Liver (tissue), 9 donors: ENCODE measurements around the gene CCDC167. TPM values are rescaled to one million over a fixed set of nuclear protein-coding genes. Genes with fewer than 3 reads are reported as not detected.

Source experiments
- DNase-seq: peaks from one replicate; pipeline ENCODE4 v3.0.0-alpha.2; 2017; ENCODE audit warnings: low spot score
- H3K27ac ChIP-seq, 2 donors: one replicate each; pipeline ENCODE4 v1.7.0; 2013; ENCODE audit warnings: inconsistent platforms in 2 of 2, low read length in 2 of 2, control low read depth in 1 of 2, low read depth in 1 of 2, mild to moderate bottlenecking in 1 of 2
- H3K27me3 ChIP-seq, 4 donors: one replicate each; pipeline versions ENCODE4 v1.6.1 to v1.7.0; 2013; ENCODE audit warnings: low read length in 3 of 4, inconsistent platforms in 1 of 4, mild to moderate bottlenecking in 1 of 4, moderate library complexity in 1 of 4; ENCODE audit not compliant: control insufficient read depth in 4 of 4, insufficient read depth in 4 of 4
- H3K36me3 ChIP-seq, 4 donors: one replicate each; pipeline versions ENCODE4 v1.6.1 to v1.7.0; 2013; ENCODE audit warnings: low read length in 3 of 4, mild to moderate bottlenecking in 3 of 4, low read depth in 1 of 4, moderate library complexity in 1 of 4; ENCODE audit not compliant: control insufficient read depth in 4 of 4, insufficient read depth in 3 of 4
- H3K4me1 ChIP-seq, 4 donors: one replicate each; pipeline versions ENCODE4 v1.6.1 to v1.7.0; 2013; ENCODE audit warnings: low read length in 3 of 4, mild to moderate bottlenecking in 3 of 4, moderate library complexity in 1 of 4; ENCODE audit not compliant: control insufficient read depth in 4 of 4, insufficient read depth in 4 of 4
- H3K4me3 ChIP-seq, 3 donors: one replicate each; pipeline versions ENCODE4 v1.6.1 to v1.7.0; 2013; ENCODE audit warnings: low read length in 3 of 3, control low read depth in 1 of 3, low read depth in 1 of 3, mild to moderate bottlenecking in 1 of 3
- H3K9ac ChIP-seq, 2 donors: one replicate each; pipeline ENCODE4 v1.7.0; 2013; ENCODE audit warnings: low read length in 2 of 2, mild to moderate bottlenecking in 2 of 2, moderate library complexity in 2 of 2, control low read depth in 1 of 2, low read depth in 1 of 2
- H3K9me3 ChIP-seq, 4 donors: one replicate each; pipeline versions ENCODE4 v1.6.1 to v1.7.0; 2013; ENCODE audit warnings: low read length in 3 of 4; ENCODE audit not compliant: control insufficient read depth in 4 of 4
- ATF3 ChIP-seq: IDR thresholded peaks from 2 replicates; pipeline ENCODE4 v1.6.1; 2016; ENCODE audit warnings: antibody characterized with exemption
- CTCF ChIP-seq: fragments of 150-350 bp; IDR thresholded peaks from 2 replicates; pipeline ENCODE4 v1.5.1; 2017; ENCODE audit warnings: improper control_type of control experiment, low read depth, low read length; ENCODE audit not compliant: missing input control
- EGR1 ChIP-seq, 2 donors: IDR thresholded peaks; 2 replicates each; pipeline ENCODE4 v1.6.1; 2016 to 2018; ENCODE audit warnings: antibody characterized with exemption in 2 of 2, low read depth in 2 of 2
- FOXA1 ChIP-seq: IDR thresholded peaks from 2 replicates; pipeline ENCODE4 v1.6.1; 2016; ENCODE audit warnings: antibody characterized with exemption
- FOXA2 ChIP-seq: IDR thresholded peaks from 2 replicates; pipeline ENCODE4 v1.6.1; 2016; ENCODE audit warnings: antibody characterized with exemption
- GABPA ChIP-seq, 2 donors: IDR thresholded peaks in 1 of 2; conservative IDR thresholded peaks in 1 of 2; 2 replicates each; pipeline ENCODE4 v1.6.1; 2016; ENCODE audit warnings: antibody characterized with exemption in 2 of 2, mild to moderate bottlenecking in 1 of 2, moderate library complexity in 1 of 2
- HNF4A ChIP-seq, 2 donors: conservative IDR thresholded peaks; 2 replicates each; pipeline ENCODE4 v1.6.1; 2016; ENCODE audit warnings: antibody characterized with exemption in 2 of 2, mild to moderate bottlenecking in 2 of 2
- HNF4G ChIP-seq: IDR thresholded peaks from 2 replicates; pipeline ENCODE4 v1.6.1; 2016; ENCODE audit warnings: antibody characterized with exemption
- JUND ChIP-seq, 2 donors: IDR thresholded peaks; 2 replicates each; pipeline ENCODE4 v1.6.1; 2016; ENCODE audit warnings: antibody characterized with exemption in 2 of 2
- NR2F2 ChIP-seq: IDR thresholded peaks from 2 replicates; pipeline ENCODE4 v1.6.1; 2016; ENCODE audit warnings: antibody characterized with exemption
- RAD21 ChIP-seq, 2 donors: IDR thresholded peaks; 2 replicates each; pipeline ENCODE4 v1.6.1; 2016; ENCODE audit warnings: antibody characterized with exemption in 2 of 2, mild to moderate bottlenecking in 2 of 2
- REST ChIP-seq: IDR thresholded peaks from 2 replicates; pipeline ENCODE4 v1.6.1; 2016; ENCODE audit warnings: antibody characterized with exemption, mild to moderate bottlenecking
- RXRA ChIP-seq, 2 donors: IDR thresholded peaks; 2 replicates each; pipeline ENCODE4 v1.6.1; 2017 to 2018; ENCODE audit warnings: antibody characterized with exemption in 2 of 2, mild to moderate bottlenecking in 1 of 2
- SP1 ChIP-seq: IDR thresholded peaks from 2 replicates; pipeline ENCODE4 v1.6.1; 2018; ENCODE audit warnings: antibody characterized with exemption, mild to moderate bottlenecking
- TAF1 ChIP-seq: conservative IDR thresholded peaks from 2 replicates; pipeline ENCODE4 v1.6.1; 2016; ENCODE audit warnings: antibody characterized with exemption, mild to moderate bottlenecking
- YY1 ChIP-seq: IDR thresholded peaks from 2 replicates; pipeline ENCODE4 v1.6.1; 2016; ENCODE audit warnings: antibody characterized with exemption, mild to moderate bottlenecking
- WGBS: extraction: QIAGEN DNeasy Blood & Tissue Kit; methylation state at CpG from one replicate; pipeline ENCODE4 v1.1.7; 2013; 5-methylcytosine and 5-hydroxymethylcytosine counted together
- polyA plus RNA-seq, 2 donors: library from polyadenylated mRNA; stranded (reverse) in 1 of 2; unstranded in 1 of 2; fragments of 200-250 nt in 1 of 2; fragments of >200 nt in 1 of 2; fragmentation: Nextera tagmentation in 1 of 2; extraction: Ambion mirVana in 1 of 2; gene quantifications; one replicate each; pipeline versions ENCODE4 v1.2.1 to v1.2.3, GENCODE V29; 2013 to 2015
- total RNA-seq, 2 donors: library from RNA; depleted of rRNA; stranded (reverse); fragments of >200 nt; gene quantifications; one replicate each; pipeline ENCODE4 v1.2.3, GENCODE V29; 2014
- TF ChIP-seq, protein P1 (sequence below): IDR thresholded peaks from 2 replicates; pipeline ENCODE4 v1.6.1; 2016; ENCODE audit warnings: antibody characterized with exemption
- TF ChIP-seq, protein P2 (sequence below): IDR thresholded peaks from 2 replicates; pipeline ENCODE4 v1.6.1; 2016; ENCODE audit warnings: antibody characterized with exemption
- donor health status: healthy.
- donor health status: healthy.
- donor health status: healthy.
- donor health status: healthy.
- donor health status: healthy.

The CCDC167 gene
- total and polyA plus RNA-seq, 4 donors = 14.1 to 54.8 (median 42.7) TPM

GRCh38 chr6:37516076-37516919, 16.6 kb upstream of the CCDC167 start:
- 10% methylated on average over 18 of the region's 18 CpGs for WGBS
- peaks cover 7 to 32% (median 23%) of the 10 kb centered on the region in 4 donors for H3K4me1 ChIP-seq
- H3K27ac ChIP-seq = peak overlapping the region; percentile 49 to 73
- no peaks in the 10 kb centered on the region for H3K36me3 ChIP-seq
- no peaks in the 10 kb centered on the region for H3K9me3 ChIP-seq
- H3K27me3 ChIP-seq = no peaks in the 10 kb centered on the region
- peak overlapping the region in 2 of 3 donors; percentile 1 to 10 for H3K4me3 ChIP-seq
- no peak overlapping the region for H3K9ac ChIP-seq
- DNase-seq = no peak
- TF ChIP-seq, protein P1, sequence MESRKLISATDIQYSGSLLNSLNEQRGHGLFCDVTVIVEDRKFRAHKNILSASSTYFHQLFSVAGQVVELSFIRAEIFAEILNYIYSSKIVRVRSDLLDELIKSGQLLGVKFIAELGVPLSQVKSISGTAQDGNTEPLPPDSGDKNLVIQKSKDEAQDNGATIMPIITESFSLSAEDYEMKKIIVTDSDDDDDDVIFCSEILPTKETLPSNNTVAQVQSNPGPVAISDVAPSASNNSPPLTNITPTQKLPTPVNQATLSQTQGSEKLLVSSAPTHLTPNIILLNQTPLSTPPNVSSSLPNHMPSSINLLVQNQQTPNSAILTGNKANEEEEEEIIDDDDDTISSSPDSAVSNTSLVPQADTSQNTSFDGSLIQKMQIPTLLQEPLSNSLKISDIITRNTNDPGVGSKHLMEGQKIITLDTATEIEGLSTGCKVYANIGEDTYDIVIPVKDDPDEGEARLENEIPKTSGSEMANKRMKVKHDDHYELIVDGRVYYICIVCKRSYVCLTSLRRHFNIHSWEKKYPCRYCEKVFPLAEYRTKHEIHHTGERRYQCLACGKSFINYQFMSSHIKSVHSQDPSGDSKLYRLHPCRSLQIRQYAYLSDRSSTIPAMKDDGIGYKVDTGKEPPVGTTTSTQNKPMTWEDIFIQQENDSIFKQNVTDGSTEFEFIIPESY = no peak
- TF ChIP-seq RXRA (IDR thresholded peaks at IDR 0.05) (peak; percentile 45 to 69), JUND (IDR thresholded peaks at IDR 0.05) (peak in 1 of 2 donors; percentile 75), TAF1 (no peak), SP1 (peak; percentile 92), YY1 (no peak), HNF4G (peak; percentile 79), GABPA (IDR thresholded peaks at IDR 0.05 in 1 of 2, conservative IDR thresholded peaks at IDR 0.05 in 1 of 2) (no peak), CTCF (no peak), NR2F2 (no peak), RAD21 (IDR thresholded peaks at IDR 0.05) (no peak), REST (no peak), ATF3 (no peak), HNF4A (conservative IDR thresholded peaks at IDR 0.05) (peak; percentile 93), FOXA1 (no peak), FOXA2 (no peak), EGR1 (IDR thresholded peaks at IDR 0.05; ENCODE audit: low read depth in 2 of 2) (no peak)
- TF ChIP-seq, protein P2, sequence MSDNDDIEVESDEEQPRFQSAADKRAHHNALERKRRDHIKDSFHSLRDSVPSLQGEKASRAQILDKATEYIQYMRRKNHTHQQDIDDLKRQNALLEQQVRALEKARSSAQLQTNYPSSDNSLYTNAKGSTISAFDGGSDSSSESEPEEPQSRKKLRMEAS = no peak
